Glutamatergic neuron (in vitro differentiated cells): ENCODE data around the gene RPS6KB1. TPM values are rescaled to one million over a fixed set of nuclear protein-coding genes. Genes with fewer than 3 reads are reported as not detected.

ENCODE experiments used
- DNase-seq: peaks from one replicate; pipeline ENCODE4 v3.0.0; 2022
- H3K27ac Mint-ChIP-seq: one replicate; pipeline ENCODE4 v1.8.0; 2020; ENCODE audit warnings: mild to moderate bottlenecking, mixed read lengths, inconsistent platforms; ENCODE audit not compliant: unreplicated experiment
- H3K27me3 Mint-ChIP-seq: one replicate; pipeline ENCODE4 v1.8.0; 2020; ENCODE audit warnings: mild to moderate bottlenecking, moderate library complexity, mixed read lengths, inconsistent platforms; ENCODE audit not compliant: unreplicated experiment
- H3K36me3 Mint-ChIP-seq: one replicate; pipeline ENCODE4 v1.8.0; 2020; ENCODE audit warnings: mild to moderate bottlenecking, mixed read lengths, inconsistent platforms; ENCODE audit not compliant: unreplicated experiment
- H3K4me1 Mint-ChIP-seq: one replicate; pipeline ENCODE4 v1.8.0; 2020; ENCODE audit warnings: mild to moderate bottlenecking, low read depth, mixed read lengths, inconsistent platforms; ENCODE audit not compliant: unreplicated experiment
- H3K4me3 Mint-ChIP-seq: one replicate; pipeline ENCODE4 v1.8.0; 2020; ENCODE audit warnings: mild to moderate bottlenecking, mixed read lengths, inconsistent platforms; ENCODE audit not compliant: unreplicated experiment
- H3K9me3 Mint-ChIP-seq: one replicate; pipeline ENCODE4 v1.8.0; 2020; ENCODE audit warnings: mild to moderate bottlenecking, moderate library complexity, mixed read lengths, inconsistent platforms; ENCODE audit not compliant: unreplicated experiment
- CTCF ChIP-seq: fragments of 200-600 bp; sonication (generic); IDR thresholded peaks from one replicate; pipeline ENCODE4 v1.5.0; 2021; ENCODE audit not compliant: partially characterized antibody, unreplicated experiment
- long read RNA-seq: library from polyadenylated mRNA; unstranded; transcript quantifications from one replicate; pipeline ENCODE4 v2.0.0, GENCODE V29; 2020; ENCODE audit not compliant: unreplicated experiment
- total RNA-seq: library from RNA; stranded (reverse); fragmentation: NEBNext Ultra II Directional; extraction: Animal tissue kit (Norgen Biotek cat#: 25700); gene quantifications from one replicate; pipeline ENCODE4 v1.2.1, GENCODE V29; 2021; ENCODE audit not compliant: unreplicated experiment

The RPS6KB1 gene
- 45.0 TPM for total RNA-seq
- long read RNA-seq, full-length matches to known transcripts, result 6 of 6 reads
- long read RNA-seq, partial matches to known transcripts, result 0 of 6 reads
- long read RNA-seq, other reads (novel, unspliced or antisense), result 0 of 6 reads

GRCh38 chr17:59892924-59893675, at the start of gene RPS6KB1, which contains the start of gene TUBD1:
Gene RPS6KB1 (plus strand): TSS chr17:59893121. CDS start chr17:59893185, 64 bp downstream.
Gene TUBD1 (minus strand): TSS chr17:59892943. CDS start chr17:59891002, 1,941 bp downstream.
- Mint-ChIP-seq H3K36me3 (no peaks in the 10 kb centered on the region), H3K27me3 (peaks cover 13% of the 10 kb centered on the region), H3K27ac (peak within 1 kb of the TSS; percentile 98), H3K9me3 (peaks cover 5% of the 10 kb centered on the region), H3K4me1 (peaks cover 5% of the 10 kb centered on the region), H3K4me3 (peak within 1 kb of the TSS; percentile 96)
- DNase-seq, result peak; percentile 96
- no peak for TF ChIP-seq CTCF

GRCh38 chr17:59844884-59845594, 47.9 kb upstream of the RPS6KB1 start:
- no peak for TF ChIP-seq CTCF
- Mint-ChIP-seq H3K9me3 (peaks cover 2% of the 10 kb centered on the region), H3K4me3 (no peak overlapping the region), H3K36me3 (no peaks in the 10 kb centered on the region), H3K4me1 (peaks cover 6% of the 10 kb centered on the region), H3K27me3 (no peaks in the 10 kb centered on the region), H3K27ac (no peak overlapping the region)
- DNase-seq, result no peak

- Mint-ChIP-seq H3K4me3 (no peak overlapping the region), H3K36me3 (no peaks in the 10 kb centered on the region), H3K27ac (no peak overlapping the region), H3K27me3 (no peaks in the 10 kb centered on the region), H3K9me3 (peaks cover 2% of the 10 kb centered on the region), H3K4me1 (peaks cover 2% of the 10 kb centered on the region)
- no peak for TF ChIP-seq CTCF
- DNase-seq, result no peak
Observed at GRCh38 chr17:59845595-59846393, 47.1 kb upstream of the RPS6KB1 start.

GRCh38 chr17:59846394-59847165, 46.3 kb upstream of the RPS6KB1 start:
- H3K9me3 Mint-ChIP-seq, result peaks cover 2% of the 10 kb centered on the region
- no peaks in the 10 kb centered on the region for H3K4me1 Mint-ChIP-seq
- no peaks in the 10 kb centered on the region for H3K36me3 Mint-ChIP-seq
- no peak for DNase-seq
- no peaks in the 10 kb centered on the region for H3K27me3 Mint-ChIP-seq
- no peak overlapping the region for H3K27ac Mint-ChIP-seq
- no peak overlapping the region for H3K4me3 Mint-ChIP-seq
- TF ChIP-seq CTCF, result no peak
